Coronary artery (tissue), 2 donors: ENCODE measurements around the gene KCNQ4.

Source experiments
- DNase-seq: peaks from one replicate; pipeline ENCODE4 v3.0.0-alpha.2; 2017; ENCODE audit warnings: low spot score
- H3K27ac ChIP-seq, 2 donors: fragments of 200-600 bp; sonication (generic); one replicate each; pipeline ENCODE4 v1.5.1; 2016 to 2019
- H3K4me3 ChIP-seq: fragments of 200-600 bp; sonication (generic); 2 replicates; pipeline ENCODE4 v1.5.1; 2016; ENCODE audit warnings: mild to moderate bottlenecking, moderate library complexity
- CTCF ChIP-seq: fragments of 200-600 bp; sonication (generic); IDR thresholded peaks from one replicate; pipeline ENCODE4 v1.5.1; 2019; ENCODE audit warnings: antibody characterized with exemption

Gene KCNQ4

GRCh38 chr1:40861224-40862003 lies 77.8 kb downstream of the KCNQ4 start:
- Histone ChIP-seq H3K27ac (peak overlapping the region; percentile 93 to 97), H3K4me3 (peak overlapping the region; percentile 96)
- peak; percentile 75 for DNase-seq
- no peak for TF ChIP-seq CTCF

GRCh38 chr1:40862008-40862863 lies 78.6 kb downstream of the KCNQ4 start, which contains the start of gene CITED4:
CITED4 (minus strand) TSS chr1:40862363; CDS start chr1:40862127, 236 bp downstream.
- Histone ChIP-seq H3K4me3 (peak within 1 kb of the TSS; percentile 96), H3K27ac (peak within 1 kb of the TSS; percentile 93 to 97)
- DNase-seq: peak; percentile 96
- TF ChIP-seq CTCF: no peak

GRCh38 chr1:40868051-40868723 lies 84.6 kb downstream of the KCNQ4 start:
- TF ChIP-seq CTCF: no peak
- no peak overlapping the region for H3K27ac ChIP-seq
- no peak overlapping the region for H3K4me3 ChIP-seq
- no peak for DNase-seq

- DNase-seq: no peak
- TF ChIP-seq CTCF: no peak
- Histone ChIP-seq H3K4me3 (no peak overlapping the region), H3K27ac (no peak overlapping the region)
Observed at GRCh38 chr1:40870135-40870728, 86.6 kb downstream of the KCNQ4 start.

- no peak for DNase-seq
- no peak for TF ChIP-seq CTCF
- no peak overlapping the region for H3K4me3 ChIP-seq
- no peak overlapping the region for H3K27ac ChIP-seq
Observed at GRCh38 chr1:40872276-40872675, 88.7 kb downstream of the KCNQ4 start.

GRCh38 chr1:40873863-40874472 lies 90.4 kb downstream of the KCNQ4 start:
- Histone ChIP-seq H3K27ac (no peak overlapping the region), H3K4me3 (no peak overlapping the region)
- DNase-seq: peak; percentile 63
- no peak for TF ChIP-seq CTCF
